Effector memory CD4-positive, alpha-beta T cell (primary cell): ENCODE measurements around the gene KARS1.
A peak's percentile ranks its signal among the peaks of the same experiment; 100 is the strongest.

Source experiments
- DNase-seq, 3 donors: peaks; one replicate each; pipeline ENCODE4 v3.0.0-alpha.2; 2020
- H3K27ac ChIP-seq: 2 replicates; pipeline ENCODE4 v1.7.0; 2013; ENCODE audit warnings: mild to moderate bottlenecking, low read length, moderate library complexity; ENCODE audit not compliant: insufficient read depth, poor library complexity, severe bottlenecking
- H3K27me3 ChIP-seq: replicated peaks from 2 replicates; pipeline ENCODE4 v1.7.0; 2013; ENCODE audit warnings: mild to moderate bottlenecking, low read length; ENCODE audit not compliant: insufficient read depth, control insufficient read depth, poor library complexity, severe bottlenecking
- H3K36me3 ChIP-seq: 2 replicates; pipeline ENCODE4 v1.7.0; 2013; ENCODE audit warnings: mild to moderate bottlenecking, low read length, moderate library complexity; ENCODE audit not compliant: control insufficient read depth, insufficient read depth
- H3K4me1 ChIP-seq: 2 replicates; pipeline ENCODE4 v1.7.0; 2013; ENCODE audit warnings: low read length, mild to moderate bottlenecking; ENCODE audit not compliant: control insufficient read depth, insufficient read depth, poor library complexity, severe bottlenecking
- H3K4me3 ChIP-seq: 2 replicates; pipeline ENCODE4 v1.7.0; 2013; ENCODE audit warnings: low read length, low read depth, mild to moderate bottlenecking; ENCODE audit not compliant: insufficient read depth, poor library complexity, severe bottlenecking
- H3K9me3 ChIP-seq: 2 replicates; pipeline ENCODE4 v1.7.0; 2013; ENCODE audit warnings: mild to moderate bottlenecking, low read length, moderate library complexity; ENCODE audit not compliant: control insufficient read depth
- total RNA-seq, 3 donors: gene quantifications; one replicate each; lab custom pipeline; 2026; lab: John Stamatoyannopoulos, UW

The KARS1 gene
- total RNA-seq = 161 to 205 (median 180) reads per million in 3 donors

DNA sequence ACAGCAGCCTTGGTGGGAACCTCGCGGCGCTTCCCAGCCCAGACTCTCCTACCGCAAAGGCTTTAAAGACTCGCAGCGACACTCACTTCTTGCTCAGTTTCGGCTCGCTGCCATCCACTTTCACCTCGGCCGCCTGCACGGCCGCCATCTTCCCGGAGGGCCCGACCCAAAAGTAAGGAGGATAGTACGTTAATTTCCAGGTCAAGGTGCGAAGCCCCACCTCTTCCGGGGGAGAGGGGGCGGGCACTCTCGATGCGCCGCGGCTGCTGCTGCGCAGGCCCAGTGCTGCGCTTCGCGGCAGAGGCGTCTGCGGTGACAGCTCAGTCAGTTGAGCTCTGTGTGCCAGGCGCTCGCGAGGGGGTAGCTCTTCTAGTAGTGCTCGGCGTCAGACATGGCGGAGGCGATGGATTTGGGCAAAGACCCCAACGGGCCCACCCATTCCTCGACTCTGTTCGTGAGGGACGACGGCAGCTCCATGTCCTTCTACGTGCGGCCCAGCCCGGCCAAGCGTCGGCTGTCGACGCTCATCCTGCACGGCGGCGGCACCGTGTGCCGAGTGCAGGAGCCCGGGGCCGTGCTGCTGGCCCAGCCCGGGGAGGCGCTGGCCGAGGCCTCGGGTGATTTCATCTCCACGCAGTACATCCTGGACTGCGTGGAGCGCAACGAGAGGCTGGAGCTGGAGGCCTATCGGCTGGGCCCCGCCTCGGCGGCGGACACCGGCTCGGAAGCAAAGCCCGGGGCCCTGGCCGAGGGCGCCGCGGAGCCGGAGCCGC, at the start of gene KARS1, which contains the start of gene TERF2IP:
TSS of gene KARS1 (minus strand) at position 174 of the 773 bp plus-strand sequence. CDS start at position 148, 26 bp downstream.
TSS of gene TERF2IP (plus strand) at position 282 of the 773 bp plus-strand sequence. CDS start at position 392, 110 bp downstream.
- H3K4me1 ChIP-seq = peaks cover 52% of the 10 kb centered on the region

DNA sequence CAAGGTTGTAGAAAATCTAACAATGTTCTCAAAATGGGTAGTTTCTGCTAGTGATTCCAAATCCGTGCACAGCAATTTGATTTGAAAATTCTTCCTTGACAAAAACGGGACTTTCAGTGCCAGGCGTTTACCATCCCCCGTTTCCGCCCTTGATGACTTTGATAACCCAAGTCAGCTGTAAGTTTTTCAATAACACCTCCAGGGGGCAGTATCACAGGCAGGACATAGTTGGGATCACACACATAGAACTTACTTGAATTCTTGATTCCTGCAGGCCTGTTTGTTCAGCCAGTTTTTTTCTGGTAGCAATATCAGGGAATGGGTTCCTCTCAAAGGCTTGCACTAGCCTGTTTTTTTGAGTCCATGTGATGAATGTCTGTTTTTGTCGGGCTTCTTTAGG, 48.2 kb upstream of the KARS1 start:
- no peak overlapping the region for H3K4me3 ChIP-seq
- no peaks in the 10 kb centered on the region for H3K27me3 ChIP-seq
- no peaks in the 10 kb centered on the region for H3K9me3 ChIP-seq
- H3K4me1 ChIP-seq = no peaks in the 10 kb centered on the region
- H3K36me3 ChIP-seq = no peaks in the 10 kb centered on the region
- DNase-seq = no peak
- no peak overlapping the region for H3K27ac ChIP-seq

More for the DNA sequence above, at the start of gene KARS1, which contains the start of gene TERF2IP:
- Histone ChIP-seq H3K27ac (peak within 1 kb of the TSS; percentile 92), H3K9me3 (no peaks in the 10 kb centered on the region), H3K4me3 (peak within 1 kb of the TSS; percentile 90), H3K27me3 (no peaks in the 10 kb centered on the region), H3K36me3 (peaks cover 7% of the 10 kb centered on the region)
- peak; percentile 89 to 94 (median 92) for DNase-seq

DNA sequence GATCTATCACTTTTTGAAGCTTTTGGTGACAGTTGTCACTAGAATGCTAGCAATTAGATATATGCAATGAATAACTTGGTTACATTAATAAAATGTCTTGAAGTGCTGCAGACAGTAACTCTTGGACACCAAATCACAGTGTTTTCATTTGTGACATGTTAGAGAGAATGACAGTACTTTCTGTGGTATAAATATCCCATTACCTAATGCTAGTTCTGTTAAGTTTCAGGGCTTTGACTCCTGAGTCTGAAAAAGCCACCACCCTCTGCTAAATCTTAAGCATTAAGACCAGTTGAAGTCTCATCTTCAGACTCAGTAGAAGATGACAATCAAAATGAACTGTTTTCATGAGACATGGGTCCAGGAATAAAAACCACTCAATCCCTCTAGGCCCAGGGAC, 39.9 kb upstream of the KARS1 start:
- H3K4me1 ChIP-seq = no peaks in the 10 kb centered on the region
- no peak overlapping the region for H3K4me3 ChIP-seq
- H3K27ac ChIP-seq = no peak overlapping the region
- H3K36me3 ChIP-seq = no peaks in the 10 kb centered on the region
- DNase-seq = no peak
- no peaks in the 10 kb centered on the region for H3K27me3 ChIP-seq
- H3K9me3 ChIP-seq = no peaks in the 10 kb centered on the region

DNA sequence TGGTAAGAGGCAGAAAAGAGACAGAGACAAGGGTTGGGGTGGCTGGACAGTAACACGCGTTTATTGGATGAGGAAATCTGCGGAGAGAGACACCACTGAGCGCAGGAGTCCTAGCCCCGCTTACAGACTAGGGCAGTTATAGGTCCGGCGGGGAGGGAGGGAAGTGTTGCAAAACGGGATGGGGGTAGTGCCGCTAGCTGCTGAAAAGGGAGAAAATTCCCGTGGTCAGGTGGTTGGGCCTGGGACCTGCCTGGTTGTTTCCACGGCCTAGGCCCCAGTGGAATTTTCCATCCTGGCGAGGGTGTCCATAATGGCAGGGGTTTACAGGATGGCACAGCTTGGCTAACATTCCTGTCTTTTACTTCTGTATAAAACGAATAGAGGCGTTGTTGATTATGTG, 34.8 kb upstream of the KARS1 start:
- H3K4me1 ChIP-seq = no peaks in the 10 kb centered on the region
- no peaks in the 10 kb centered on the region for H3K36me3 ChIP-seq
- H3K9me3 ChIP-seq = no peaks in the 10 kb centered on the region
- H3K27me3 ChIP-seq = no peaks in the 10 kb centered on the region
- H3K4me3 ChIP-seq = no peak overlapping the region
- DNase-seq = no peak
- no peak overlapping the region for H3K27ac ChIP-seq

DNA sequence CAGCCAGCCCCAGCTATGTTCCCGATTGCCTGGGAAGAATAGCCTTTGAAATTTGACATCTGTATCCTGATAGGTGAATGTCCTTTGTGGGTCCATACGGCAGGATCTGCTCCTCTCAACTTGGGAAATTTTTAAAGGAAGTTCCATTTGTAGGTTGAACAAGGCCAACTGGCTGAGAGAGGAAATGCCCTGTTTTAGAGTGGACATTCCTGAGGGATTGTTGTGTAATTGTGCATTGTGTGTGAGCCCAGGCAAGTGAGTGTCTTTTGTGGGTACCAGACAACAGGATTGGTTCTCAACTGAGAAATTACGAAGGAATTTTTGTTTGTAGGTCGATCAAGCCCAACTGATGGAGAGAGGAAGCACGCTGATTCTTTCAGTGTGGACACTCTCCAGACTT, 31.9 kb upstream of the KARS1 start:
- Histone ChIP-seq H3K36me3 (no peaks in the 10 kb centered on the region), H3K9me3 (no peaks in the 10 kb centered on the region), H3K27ac (no peak overlapping the region), H3K27me3 (no peaks in the 10 kb centered on the region), H3K4me3 (no peak overlapping the region), H3K4me1 (no peaks in the 10 kb centered on the region)
- DNase-seq = no peak

DNA sequence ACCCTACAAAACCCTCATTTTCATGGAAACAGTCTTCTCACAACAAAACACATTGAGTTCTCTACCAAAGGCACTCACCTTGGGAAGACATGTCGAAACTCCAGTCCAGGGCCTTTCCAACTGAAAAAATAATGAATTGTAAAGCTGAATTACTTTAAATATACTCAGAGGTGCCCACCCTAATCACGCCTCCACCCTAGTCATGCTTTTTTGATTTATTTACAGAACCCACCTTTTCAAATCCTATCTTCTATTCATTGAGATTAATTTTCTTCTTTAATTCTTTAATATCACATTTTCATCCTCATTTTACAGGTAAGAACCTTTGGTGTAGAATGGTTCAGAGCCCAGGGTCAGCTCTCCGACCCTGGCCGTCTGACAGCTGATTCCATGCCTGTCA, 29.4 kb upstream of the KARS1 start, which contains the start of gene CPHXL2:
TSS of gene CPHXL2 (minus strand) at position 101 of the 400 bp plus-strand sequence. CDS start at position 91, 10 bp downstream.
- Histone ChIP-seq H3K9me3 (no peaks in the 10 kb centered on the region), H3K36me3 (no peaks in the 10 kb centered on the region), H3K27me3 (no peaks in the 10 kb centered on the region), H3K4me1 (no peaks in the 10 kb centered on the region), H3K4me3 (no peak within 1 kb of the TSS), H3K27ac (no peak within 1 kb of the TSS)
- no peak for DNase-seq

DNA sequence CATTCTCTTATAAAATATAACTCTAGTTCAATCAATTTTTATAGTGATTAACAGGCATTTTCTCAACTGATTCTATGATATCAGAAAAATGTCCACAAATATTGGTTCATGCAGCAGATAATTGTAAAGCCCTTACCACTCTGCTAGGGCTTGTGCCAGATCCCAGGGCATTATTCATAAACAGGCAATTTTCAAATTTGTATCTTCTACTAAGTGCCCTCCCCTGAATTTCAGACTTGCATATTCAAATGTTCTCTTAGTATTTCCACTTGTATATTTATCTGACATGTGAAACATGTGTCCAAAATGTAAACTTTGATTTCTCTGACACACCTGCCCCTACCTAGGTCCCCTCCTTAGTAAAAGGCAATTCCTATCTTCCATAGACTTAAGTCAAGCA, 20.0 kb upstream of the KARS1 start:
- no peaks in the 10 kb centered on the region for H3K36me3 ChIP-seq
- no peaks in the 10 kb centered on the region for H3K27me3 ChIP-seq
- DNase-seq = no peak
- H3K4me3 ChIP-seq = no peak overlapping the region
- no peaks in the 10 kb centered on the region for H3K4me1 ChIP-seq
- H3K9me3 ChIP-seq = no peaks in the 10 kb centered on the region
- H3K27ac ChIP-seq = no peak overlapping the region

DNA sequence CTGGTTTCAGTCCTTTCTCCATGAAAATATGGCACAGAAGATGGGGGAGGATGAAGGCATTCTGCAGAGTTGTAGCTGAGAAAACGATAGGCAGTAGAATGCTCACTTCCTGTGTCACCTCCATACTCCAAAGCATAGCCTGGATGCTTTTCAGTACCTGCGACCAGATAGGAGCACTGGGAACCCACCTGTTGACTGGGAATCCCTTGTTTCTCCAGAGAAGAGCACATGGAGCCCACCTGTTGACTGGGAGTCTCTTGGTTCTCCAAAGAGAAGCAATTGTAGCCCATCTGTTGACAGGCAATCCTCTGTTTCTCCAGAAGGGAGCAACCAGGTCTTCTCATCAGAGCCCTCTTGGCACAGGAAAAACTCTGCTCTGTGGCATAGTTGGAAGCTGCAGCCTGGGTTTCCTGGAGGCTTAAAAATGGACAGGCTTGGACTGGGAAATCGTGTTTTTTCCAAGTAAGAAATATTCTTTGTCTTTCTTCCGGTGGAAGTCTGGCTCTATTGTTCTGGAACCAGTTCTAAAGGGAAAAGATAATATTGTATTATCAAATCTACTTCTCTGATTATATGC, 13.3 kb upstream of the KARS1 start:
- Histone ChIP-seq H3K27ac (no peak overlapping the region), H3K36me3 (peaks cover 28% of the 10 kb centered on the region)

DNA sequence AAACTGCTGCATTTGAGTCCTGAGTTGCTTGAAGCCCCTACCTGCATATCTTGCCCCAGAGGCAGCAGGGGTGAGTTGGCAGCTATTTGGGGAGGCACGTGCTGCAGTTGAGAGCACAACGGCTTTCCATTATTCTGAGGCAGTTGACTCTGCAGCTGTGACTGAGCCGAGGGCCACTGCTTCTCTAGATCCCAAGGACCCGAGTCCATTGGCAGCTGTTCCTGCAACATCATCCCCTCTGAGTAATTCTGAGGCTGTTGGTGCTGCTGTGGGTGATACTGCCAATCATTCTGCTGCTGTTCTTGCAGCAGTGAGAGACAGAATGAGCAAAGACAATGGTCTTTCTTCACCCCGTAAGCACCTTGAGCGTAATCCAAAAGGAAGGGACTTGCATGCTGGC, 12.9 kb upstream of the KARS1 start:
- Histone ChIP-seq H3K4me3 (no peak overlapping the region), H3K9me3 (no peaks in the 10 kb centered on the region), H3K4me1 (peaks cover 3% of the 10 kb centered on the region), H3K27me3 (no peaks in the 10 kb centered on the region), H3K36me3 (peaks cover 33% of the 10 kb centered on the region), H3K27ac (no peak overlapping the region)
- no peak for DNase-seq

More for the DNA sequence above, 13.3 kb upstream of the KARS1 start:
- no peak for DNase-seq
- H3K9me3 ChIP-seq = no peaks in the 10 kb centered on the region
- peaks cover 3% of the 10 kb centered on the region for H3K4me1 ChIP-seq
- no peak overlapping the region for H3K4me3 ChIP-seq
- no peaks in the 10 kb centered on the region for H3K27me3 ChIP-seq

DNA sequence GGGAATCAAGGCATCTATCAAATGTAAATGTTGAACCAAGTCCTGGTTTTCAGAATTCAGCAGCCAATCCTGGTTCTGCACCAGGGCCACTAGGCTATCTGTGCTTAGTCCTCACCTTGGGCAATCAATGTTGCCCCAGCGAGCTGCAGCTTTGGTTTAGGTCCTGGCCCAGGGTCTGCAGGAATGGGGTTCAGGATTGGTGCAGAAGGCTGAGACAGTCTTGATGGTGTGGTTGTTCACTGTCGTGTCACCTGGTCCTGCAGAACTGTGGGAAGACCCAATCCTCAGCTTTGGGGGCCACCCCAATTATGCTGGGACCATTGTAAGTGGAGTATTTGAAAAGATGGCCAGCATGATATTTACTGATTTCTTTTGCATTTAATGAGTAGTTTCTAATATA, 10.7 kb upstream of the KARS1 start:
- Histone ChIP-seq H3K4me3 (no peak overlapping the region), H3K27ac (no peak overlapping the region), H3K9me3 (no peaks in the 10 kb centered on the region), H3K27me3 (no peaks in the 10 kb centered on the region), H3K36me3 (peaks cover 44% of the 10 kb centered on the region), H3K4me1 (peaks cover 3% of the 10 kb centered on the region)
- no peak for DNase-seq
